Smooth muscle cell (in vitro differentiated cells): ENCODE data around the gene SPEN. TPM values are rescaled to one million over a fixed set of nuclear protein-coding genes. Genes with fewer than 3 reads are reported as not detected.

ENCODE experiments used
- DNase-seq: peaks from one replicate; lab custom pipeline; 2025; ENCODE audit not compliant: unreplicated experiment; lab: John Stamatoyannopoulos, UW
- H2AFZ ChIP-seq: fragments of 200-600 bp; sonication (generic); 2 replicates; pipeline ENCODE4 v1.6.0; 2016; ENCODE audit warnings: antibody characterized with exemption, low read depth, mild to moderate bottlenecking
- H3F3A ChIP-seq: fragments of 200-600 bp; sonication (generic); 2 replicates; pipeline ENCODE4 v1.6.0; 2017; ENCODE audit warnings: antibody characterized with exemption, low read depth
- H3K27ac ChIP-seq: fragments of 200-600 bp; sonication (generic); 2 replicates; pipeline ENCODE4 v1.5.1; 2016; ENCODE audit warnings: low read depth, mild to moderate bottlenecking
- H3K27me3 ChIP-seq: fragments of 200-600 bp; sonication (generic); 2 replicates; pipeline ENCODE4 v1.6.1; 2016; ENCODE audit warnings: low read depth, mild to moderate bottlenecking
- H3K36me3 ChIP-seq: fragments of 200-600 bp; sonication (generic); 2 replicates; pipeline ENCODE4 v1.5.1; 2016; ENCODE audit warnings: low read depth
- H3K4me1 ChIP-seq: fragments of 200-600 bp; sonication (generic); 2 replicates; pipeline ENCODE4 v1.5.1; 2016; ENCODE audit warnings: low read depth
- H3K4me2 ChIP-seq: fragments of 200-600 bp; sonication (generic); 2 replicates; pipeline ENCODE4 v1.6.0; 2016; ENCODE audit warnings: mild to moderate bottlenecking
- H3K4me3 ChIP-seq: fragments of 200-600 bp; sonication (generic); 2 replicates; pipeline ENCODE4 v1.5.1; 2016; ENCODE audit warnings: mild to moderate bottlenecking
- H3K79me2 ChIP-seq: fragments of 200-600 bp; sonication (generic); 2 replicates; pipeline ENCODE4 v1.6.0; 2016; ENCODE audit warnings: low read depth, mild to moderate bottlenecking
- H3K9ac ChIP-seq: fragments of 200-600 bp; sonication (generic); 2 replicates; pipeline ENCODE4 v1.6.0; 2016; ENCODE audit warnings: low read depth
- H3K9me3 ChIP-seq: fragments of 200-600 bp; sonication (generic); replicated peaks from 2 replicates; pipeline ENCODE4 v1.5.1; 2016; ENCODE audit warnings: low read depth
- H4K20me1 ChIP-seq: fragments of 200-600 bp; sonication (generic); 2 replicates; pipeline ENCODE4 v1.6.0; 2016; ENCODE audit warnings: low read depth
- CTCF ChIP-seq: fragments of 200-600 bp; sonication (generic); IDR thresholded peaks from 2 replicates; pipeline ENCODE4 v1.5.1; 2017; ENCODE audit warnings: borderline replicate concordance, mild to moderate bottlenecking, antibody characterized with exemption; ENCODE audit not compliant: insufficient read depth, poor library complexity, severe bottlenecking
- WGBS: methylation state at CpG from one replicate; pipeline ENCODE4 v1.1.7; 2016; ENCODE audit warnings: low lambda C conversion rate; 5-methylcytosine and 5-hydroxymethylcytosine counted together
- polyA plus RNA-seq: library from polyadenylated mRNA; unstranded; fragments of >200 nt; fragmentation: Nextera tagmentation; extraction: Ambion mirVana; gene quantifications from 2 replicates; pipeline ENCODE4 v1.2.1, GENCODE V29; 2016
- total RNA-seq: library from RNA; depleted of rRNA; stranded (reverse); fragments of >200 nt; gene quantifications from 2 replicates; pipeline ENCODE4 v1.2.3, GENCODE V29; 2014

SPEN gene
- total and polyA plus RNA-seq, 2 experiments from 2014 or later = 10.6 to 28.7 TPM

- peak overlapping the region; percentile 100 for H3K27ac ChIP-seq
Observed at GRCh38 chr1:15956150-15956549, 108.6 kb downstream of the SPEN start.

GRCh38 chr1:15957221-15958095 lies 110.0 kb downstream of the SPEN start:
- no peak overlapping the region for H3K9ac ChIP-seq
- no peaks in the 10 kb centered on the region for H3K9me3 ChIP-seq
- H3K4me1 ChIP-seq = peaks cover 28% of the 10 kb centered on the region
- peaks cover 80% of the 10 kb centered on the region for H3K79me2 ChIP-seq
- H3F3A ChIP-seq = peaks cover 30% of the 10 kb centered on the region
- WGBS = 77% methylated on average over 15 of the region's 15 CpGs
- no peak for DNase-seq
- H4K20me1 ChIP-seq = peaks cover 54% of the 10 kb centered on the region
- no peak overlapping the region for H2AFZ ChIP-seq
- H3K4me2 ChIP-seq = no peak overlapping the region
- H3K36me3 ChIP-seq = no peaks in the 10 kb centered on the region
- H3K27me3 ChIP-seq = no peaks in the 10 kb centered on the region
- H3K4me3 ChIP-seq = no peak overlapping the region
- peak; percentile 27 for TF ChIP-seq CTCF
- H3K27ac ChIP-seq = no peak overlapping the region

More at GRCh38 chr1:15956150-15956549, 108.6 kb downstream of the SPEN start:
- Histone ChIP-seq H3K79me2 (peaks cover 68% of the 10 kb centered on the region), H3K27me3 (no peaks in the 10 kb centered on the region), H3K4me3 (no peak overlapping the region), H2AFZ (no peak overlapping the region), H4K20me1 (peaks cover 42% of the 10 kb centered on the region), H3K9ac (peak overlapping the region; percentile 0), H3K4me1 (peaks cover 34% of the 10 kb centered on the region), H3K9me3 (no peaks in the 10 kb centered on the region), H3K4me2 (peak overlapping the region; percentile 5), H3K36me3 (no peaks in the 10 kb centered on the region), H3F3A (peaks cover 41% of the 10 kb centered on the region)
- TF ChIP-seq CTCF = no peak
- DNase-seq = no peak

- no peak overlapping the region for H3K4me2 ChIP-seq
- no peak for DNase-seq
- H4K20me1 ChIP-seq = peaks cover 60% of the 10 kb centered on the region
- no peak overlapping the region for H3K4me3 ChIP-seq
- H3K9ac ChIP-seq = no peak overlapping the region
- H3F3A ChIP-seq = peaks cover 28% of the 10 kb centered on the region
- no peak overlapping the region for H3K27ac ChIP-seq
- H3K9me3 ChIP-seq = no peaks in the 10 kb centered on the region
- no peaks in the 10 kb centered on the region for H3K27me3 ChIP-seq
- H2AFZ ChIP-seq = no peak overlapping the region
- H3K4me1 ChIP-seq = peaks cover 23% of the 10 kb centered on the region
- WGBS = 80% methylated on average over 5 of the region's 5 CpGs
- TF ChIP-seq CTCF = no peak
- H3K79me2 ChIP-seq = peaks cover 84% of the 10 kb centered on the region
- H3K36me3 ChIP-seq = no peaks in the 10 kb centered on the region
Observed at GRCh38 chr1:15958111-15958510, 110.6 kb downstream of the SPEN start.

- TF ChIP-seq CTCF = no peak
- Histone ChIP-seq H3K9me3 (no peaks in the 10 kb centered on the region), H2AFZ (no peak overlapping the region), H3K4me2 (no peak overlapping the region), H3K4me3 (no peak overlapping the region), H3K9ac (no peak overlapping the region), H3K4me1 (peaks cover 16% of the 10 kb centered on the region), H3K36me3 (no peaks in the 10 kb centered on the region), H3K27ac (no peak overlapping the region), H3K27me3 (no peaks in the 10 kb centered on the region), H3K79me2 (peaks cover 84% of the 10 kb centered on the region), H3F3A (peaks cover 21% of the 10 kb centered on the region), H4K20me1 (peaks cover 67% of the 10 kb centered on the region)
- DNase-seq = no peak
Observed at GRCh38 chr1:15958793-15959192, 111.3 kb downstream of the SPEN start.
